WTC11 (cell line): ENCODE results near the gene GUCD1.

Experiments
- CREB1 ChIP-seq: sonication (generic); formaldehyde crosslinking; IDR thresholded peaks from 2 replicates; pipeline ENCODE4 v1.8.0; 2023; ENCODE audit warnings: mild to moderate bottlenecking, missing genetic modification reagents
- GABPB1 ChIP-seq: sonication (generic); formaldehyde crosslinking; IDR thresholded peaks from 2 replicates; pipeline ENCODE4 v1.8.1; 2023; ENCODE audit warnings: mild to moderate bottlenecking, missing genetic modification reagents
- JUN ChIP-seq: sonication (generic); formaldehyde crosslinking; IDR thresholded peaks from 2 replicates; pipeline ENCODE4 v1.8.0; 2023; ENCODE audit warnings: mild to moderate bottlenecking, missing genetic modification reagents
- NR2C2 ChIP-seq: sonication (generic); formaldehyde crosslinking; IDR thresholded peaks from 2 replicates; pipeline ENCODE4 v1.8.0; 2022; ENCODE audit warnings: mild to moderate bottlenecking, missing genetic modification reagents
- RELA ChIP-seq: sonication (generic); formaldehyde crosslinking; IDR thresholded peaks from 2 replicates; pipeline ENCODE4 v1.8.1; 2022; ENCODE audit warnings: missing genetic modification reagents, mild to moderate bottlenecking, borderline replicate concordance
- ZNF121 ChIP-seq: sonication (generic); formaldehyde crosslinking; IDR thresholded peaks from 2 replicates; pipeline ENCODE4 v1.8.0; 2023; ENCODE audit warnings: missing genetic modification reagents
- ZNF138 ChIP-seq: sonication (generic); formaldehyde crosslinking; conservative IDR thresholded peaks from 2 replicates; pipeline ENCODE4 v1.8.1; 2022; ENCODE audit warnings: mild to moderate bottlenecking, moderate library complexity, missing genetic modification reagents
- ZNF317 ChIP-seq: sonication (generic); formaldehyde crosslinking; IDR thresholded peaks from 2 replicates; pipeline ENCODE4 v1.8.1; 2023; ENCODE audit warnings: low read depth, mild to moderate bottlenecking, moderate library complexity, missing genetic modification reagents, borderline replicate concordance
- TF ChIP-seq, protein P1 (sequence below): fragments of 200-600 bp; IDR thresholded peaks from 2 replicates; pipeline ENCODE4 v1.8.0; 2022; ENCODE audit warnings: antibody characterized with exemption
- TF ChIP-seq, protein P2 (sequence below): sonication (generic); formaldehyde crosslinking; IDR thresholded peaks from 2 replicates; pipeline ENCODE4 v1.8.1; 2023; ENCODE audit warnings: mild to moderate bottlenecking, missing genetic modification reagents, borderline replicate concordance
- TF ChIP-seq, protein P3 (sequence below): sonication (generic); formaldehyde crosslinking; conservative IDR thresholded peaks from 2 replicates; pipeline ENCODE4 v1.8.1; 2022; ENCODE audit warnings: mild to moderate bottlenecking, missing genetic modification reagents
- TF ChIP-seq, protein P4 (sequence below): fragments of 250-450 bp; sonication (Bioruptor Pico); IDR thresholded peaks from 2 replicates; pipeline ENCODE4 v1.8.0; 2021; ENCODE audit warnings: mild to moderate bottlenecking
- TF ChIP-seq, protein P5 (sequence below): sonication (generic); formaldehyde crosslinking; IDR thresholded peaks from 2 replicates; pipeline ENCODE4 v1.8.0; 2022; ENCODE audit warnings: mild to moderate bottlenecking, missing genetic modification reagents

DNA sequence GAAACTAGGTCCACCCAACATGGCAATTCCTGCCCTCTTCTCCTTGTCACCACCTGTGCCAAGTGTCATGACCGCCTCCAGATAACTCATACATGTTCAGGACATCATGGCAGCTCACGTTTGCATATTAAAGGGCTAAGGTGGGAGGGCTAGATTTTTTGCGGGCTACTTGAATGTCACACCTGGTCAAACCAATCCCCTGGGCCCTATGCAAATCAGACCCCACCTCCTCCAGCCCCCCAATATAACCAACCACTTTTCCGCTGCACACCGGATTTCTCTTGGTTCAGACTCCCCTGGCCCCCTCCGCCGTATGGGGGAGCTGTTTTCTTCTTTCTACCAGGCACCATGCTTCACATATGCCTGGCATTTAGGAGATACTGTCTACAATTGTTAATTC is 47.2 kb downstream of the GUCD1 start:
- TF ChIP-seq NR2C2 (CRISPR knock-in tag) (no peak), ZNF138 (CRISPR knock-in tag) (no peak), GABPB1 (CRISPR knock-in tag) (no peak), CREB1 (CRISPR knock-in tag) (no peak), ZNF121 (CRISPR knock-in tag) (no peak), ZNF317 (CRISPR knock-in tag) (no peak), JUN (CRISPR knock-in tag) (no peak), RELA (no peak)
- TF ChIP-seq, protein P1, sequence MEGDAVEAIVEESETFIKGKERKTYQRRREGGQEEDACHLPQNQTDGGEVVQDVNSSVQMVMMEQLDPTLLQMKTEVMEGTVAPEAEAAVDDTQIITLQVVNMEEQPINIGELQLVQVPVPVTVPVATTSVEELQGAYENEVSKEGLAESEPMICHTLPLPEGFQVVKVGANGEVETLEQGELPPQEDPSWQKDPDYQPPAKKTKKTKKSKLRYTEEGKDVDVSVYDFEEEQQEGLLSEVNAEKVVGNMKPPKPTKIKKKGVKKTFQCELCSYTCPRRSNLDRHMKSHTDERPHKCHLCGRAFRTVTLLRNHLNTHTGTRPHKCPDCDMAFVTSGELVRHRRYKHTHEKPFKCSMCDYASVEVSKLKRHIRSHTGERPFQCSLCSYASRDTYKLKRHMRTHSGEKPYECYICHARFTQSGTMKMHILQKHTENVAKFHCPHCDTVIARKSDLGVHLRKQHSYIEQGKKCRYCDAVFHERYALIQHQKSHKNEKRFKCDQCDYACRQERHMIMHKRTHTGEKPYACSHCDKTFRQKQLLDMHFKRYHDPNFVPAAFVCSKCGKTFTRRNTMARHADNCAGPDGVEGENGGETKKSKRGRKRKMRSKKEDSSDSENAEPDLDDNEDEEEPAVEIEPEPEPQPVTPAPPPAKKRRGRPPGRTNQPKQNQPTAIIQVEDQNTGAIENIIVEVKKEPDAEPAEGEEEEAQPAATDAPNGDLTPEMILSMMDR: no peak
- TF ChIP-seq, protein P2, sequence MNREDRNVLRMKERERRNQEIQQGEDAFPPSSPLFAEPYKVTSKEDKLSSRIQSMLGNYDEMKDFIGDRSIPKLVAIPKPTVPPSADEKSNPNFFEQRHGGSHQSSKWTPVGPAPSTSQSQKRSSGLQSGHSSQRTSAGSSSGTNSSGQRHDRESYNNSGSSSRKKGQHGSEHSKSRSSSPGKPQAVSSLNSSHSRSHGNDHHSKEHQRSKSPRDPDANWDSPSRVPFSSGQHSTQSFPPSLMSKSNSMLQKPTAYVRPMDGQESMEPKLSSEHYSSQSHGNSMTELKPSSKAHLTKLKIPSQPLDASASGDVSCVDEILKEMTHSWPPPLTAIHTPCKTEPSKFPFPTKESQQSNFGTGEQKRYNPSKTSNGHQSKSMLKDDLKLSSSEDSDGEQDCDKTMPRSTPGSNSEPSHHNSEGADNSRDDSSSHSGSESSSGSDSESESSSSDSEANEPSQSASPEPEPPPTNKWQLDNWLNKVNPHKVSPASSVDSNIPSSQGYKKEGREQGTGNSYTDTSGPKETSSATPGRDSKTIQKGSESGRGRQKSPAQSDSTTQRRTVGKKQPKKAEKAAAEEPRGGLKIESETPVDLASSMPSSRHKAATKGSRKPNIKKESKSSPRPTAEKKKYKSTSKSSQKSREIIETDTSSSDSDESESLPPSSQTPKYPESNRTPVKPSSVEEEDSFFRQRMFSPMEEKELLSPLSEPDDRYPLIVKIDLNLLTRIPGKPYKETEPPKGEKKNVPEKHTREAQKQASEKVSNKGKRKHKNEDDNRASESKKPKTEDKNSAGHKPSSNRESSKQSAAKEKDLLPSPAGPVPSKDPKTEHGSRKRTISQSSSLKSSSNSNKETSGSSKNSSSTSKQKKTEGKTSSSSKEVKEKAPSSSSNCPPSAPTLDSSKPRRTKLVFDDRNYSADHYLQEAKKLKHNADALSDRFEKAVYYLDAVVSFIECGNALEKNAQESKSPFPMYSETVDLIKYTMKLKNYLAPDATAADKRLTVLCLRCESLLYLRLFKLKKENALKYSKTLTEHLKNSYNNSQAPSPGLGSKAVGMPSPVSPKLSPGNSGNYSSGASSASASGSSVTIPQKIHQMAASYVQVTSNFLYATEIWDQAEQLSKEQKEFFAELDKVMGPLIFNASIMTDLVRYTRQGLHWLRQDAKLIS (CRISPR knock-in tag): no peak
- TF ChIP-seq, protein P3, sequence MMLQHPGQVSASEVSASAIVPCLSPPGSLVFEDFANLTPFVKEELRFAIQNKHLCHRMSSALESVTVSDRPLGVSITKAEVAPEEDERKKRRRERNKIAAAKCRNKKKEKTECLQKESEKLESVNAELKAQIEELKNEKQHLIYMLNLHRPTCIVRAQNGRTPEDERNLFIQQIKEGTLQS (CRISPR knock-in tag): no peak
- TF ChIP-seq, protein P4, sequence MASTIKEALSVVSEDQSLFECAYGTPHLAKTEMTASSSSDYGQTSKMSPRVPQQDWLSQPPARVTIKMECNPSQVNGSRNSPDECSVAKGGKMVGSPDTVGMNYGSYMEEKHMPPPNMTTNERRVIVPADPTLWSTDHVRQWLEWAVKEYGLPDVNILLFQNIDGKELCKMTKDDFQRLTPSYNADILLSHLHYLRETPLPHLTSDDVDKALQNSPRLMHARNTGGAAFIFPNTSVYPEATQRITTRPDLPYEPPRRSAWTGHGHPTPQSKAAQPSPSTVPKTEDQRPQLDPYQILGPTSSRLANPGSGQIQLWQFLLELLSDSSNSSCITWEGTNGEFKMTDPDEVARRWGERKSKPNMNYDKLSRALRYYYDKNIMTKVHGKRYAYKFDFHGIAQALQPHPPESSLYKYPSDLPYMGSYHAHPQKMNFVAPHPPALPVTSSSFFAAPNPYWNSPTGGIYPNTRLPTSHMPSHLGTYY (CRISPR knock-in tag): no peak
- TF ChIP-seq, protein P5, sequence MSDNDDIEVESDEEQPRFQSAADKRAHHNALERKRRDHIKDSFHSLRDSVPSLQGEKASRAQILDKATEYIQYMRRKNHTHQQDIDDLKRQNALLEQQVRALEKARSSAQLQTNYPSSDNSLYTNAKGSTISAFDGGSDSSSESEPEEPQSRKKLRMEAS (CRISPR knock-in tag): no peak
